ENCODE data around the gene KLF12. TPM values are rescaled to one million over a fixed set of nuclear protein-coding genes. Genes with fewer than 3 reads are reported as not detected.

Gene KLF12
- total RNA-seq, 1 experiment from 2014 or later = 8.5 TPM

DNA sequence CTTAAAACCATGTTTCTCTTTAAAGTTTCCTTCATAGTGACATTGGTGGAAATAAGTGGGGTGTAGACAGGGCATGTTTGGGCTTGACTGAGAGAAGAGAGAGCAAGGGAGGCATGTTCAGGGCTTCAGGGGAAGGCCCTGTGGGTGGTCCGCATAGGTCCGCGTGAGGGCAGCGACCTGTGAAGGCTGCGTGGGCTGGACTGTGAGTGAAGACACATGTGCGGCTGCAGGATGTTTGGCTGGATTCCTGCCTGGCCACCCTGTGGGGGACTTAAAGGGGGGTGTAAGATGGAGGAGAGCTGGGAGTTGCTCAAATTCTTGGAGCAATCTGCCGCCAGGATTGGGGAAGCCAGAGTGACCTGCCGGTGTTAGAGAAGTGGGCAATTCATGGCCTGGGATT lies 23.8 kb upstream of the KLF12 start:
- H3K27ac Mint-ChIP-seq = no peak overlapping the region
- H3K36me3 Mint-ChIP-seq = no peaks in the 10 kb centered on the region
- no peak; the same call in 1 of the 2 replicates for ATAC-seq
- no peaks in the 10 kb centered on the region for H3K27me3 Mint-ChIP-seq (ENCODE audit: low read depth)
- H3K4me1 Mint-ChIP-seq = peaks cover 9% of the 10 kb centered on the region
- TF ChIP-seq, protein P1, sequence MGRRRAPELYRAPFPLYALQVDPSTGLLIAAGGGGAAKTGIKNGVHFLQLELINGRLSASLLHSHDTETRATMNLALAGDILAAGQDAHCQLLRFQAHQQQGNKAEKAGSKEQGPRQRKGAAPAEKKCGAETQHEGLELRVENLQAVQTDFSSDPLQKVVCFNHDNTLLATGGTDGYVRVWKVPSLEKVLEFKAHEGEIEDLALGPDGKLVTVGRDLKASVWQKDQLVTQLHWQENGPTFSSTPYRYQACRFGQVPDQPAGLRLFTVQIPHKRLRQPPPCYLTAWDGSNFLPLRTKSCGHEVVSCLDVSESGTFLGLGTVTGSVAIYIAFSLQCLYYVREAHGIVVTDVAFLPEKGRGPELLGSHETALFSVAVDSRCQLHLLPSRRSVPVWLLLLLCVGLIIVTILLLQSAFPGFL (CRISPR knock-in tag; IDR thresholded peaks at IDR 0.05; ENCODE audit: borderline replicate concordance) = no peak
- no peak overlapping the region for H3K4me3 Mint-ChIP-seq
- POLR2A ChIA-PET = no interaction called here
- DNase-seq (ENCODE audit: low spot score) = no peak
- CTCF ChIA-PET = no interaction called here
- H3K9me3 Mint-ChIP-seq = no peaks in the 10 kb centered on the region

DNA sequence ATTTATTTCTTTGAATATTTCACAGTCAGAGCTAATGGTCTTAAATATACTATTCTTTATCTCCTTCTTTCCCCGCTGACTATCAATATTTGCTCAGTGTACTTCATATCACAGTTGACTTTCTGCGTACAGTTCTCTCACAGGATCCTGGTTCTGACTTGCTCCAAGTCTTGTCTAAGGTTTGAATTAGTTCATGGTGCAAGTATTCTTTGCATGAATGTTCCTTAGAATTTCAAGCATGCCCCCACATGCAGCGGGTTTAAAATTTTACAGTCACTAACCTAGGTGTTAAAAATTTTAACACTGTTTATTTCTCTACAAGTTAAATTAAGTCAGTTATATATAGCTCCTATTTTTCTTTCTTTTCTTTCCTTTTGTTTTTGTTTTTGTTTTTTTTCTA lies 20.8 kb upstream of the KLF12 start:
- Mint-ChIP-seq H3K4me1 (peaks cover 10% of the 10 kb centered on the region), H3K4me3 (no peak overlapping the region), H3K27me3 (ENCODE audit: low read depth) (no peaks in the 10 kb centered on the region), H3K27ac (no peak overlapping the region), H3K9me3 (no peaks in the 10 kb centered on the region), H3K36me3 (no peaks in the 10 kb centered on the region)
- ATAC-seq = no peak
- POLR2A ChIA-PET = interaction anchor here (1.1 kb wide), 1 partner anchor 1237 kb away, joined by 9 read pairs; no protein-coding TSS in a partner anchor
- DNase-seq (ENCODE audit: low spot score) = no peak
- TF ChIP-seq TP53 (CRISPR knock-in tag; IDR thresholded peaks at IDR 0.05) (no peak), FOXP1 (CRISPR knock-in tag; IDR thresholded peaks at IDR 0.05; ENCODE audit: borderline replicate concordance) (no peak), TEAD1 (CRISPR knock-in tag; IDR thresholded peaks at IDR 0.05) (no peak), CREM (CRISPR knock-in tag; IDR thresholded peaks at IDR 0.05) (no peak), NFATC4 (CRISPR knock-in tag; IDR thresholded peaks at IDR 0.05) (no peak), ZNF423 (CRISPR knock-in tag; IDR thresholded peaks at IDR 0.05) (no peak)
- TF ChIP-seq, protein P2, sequence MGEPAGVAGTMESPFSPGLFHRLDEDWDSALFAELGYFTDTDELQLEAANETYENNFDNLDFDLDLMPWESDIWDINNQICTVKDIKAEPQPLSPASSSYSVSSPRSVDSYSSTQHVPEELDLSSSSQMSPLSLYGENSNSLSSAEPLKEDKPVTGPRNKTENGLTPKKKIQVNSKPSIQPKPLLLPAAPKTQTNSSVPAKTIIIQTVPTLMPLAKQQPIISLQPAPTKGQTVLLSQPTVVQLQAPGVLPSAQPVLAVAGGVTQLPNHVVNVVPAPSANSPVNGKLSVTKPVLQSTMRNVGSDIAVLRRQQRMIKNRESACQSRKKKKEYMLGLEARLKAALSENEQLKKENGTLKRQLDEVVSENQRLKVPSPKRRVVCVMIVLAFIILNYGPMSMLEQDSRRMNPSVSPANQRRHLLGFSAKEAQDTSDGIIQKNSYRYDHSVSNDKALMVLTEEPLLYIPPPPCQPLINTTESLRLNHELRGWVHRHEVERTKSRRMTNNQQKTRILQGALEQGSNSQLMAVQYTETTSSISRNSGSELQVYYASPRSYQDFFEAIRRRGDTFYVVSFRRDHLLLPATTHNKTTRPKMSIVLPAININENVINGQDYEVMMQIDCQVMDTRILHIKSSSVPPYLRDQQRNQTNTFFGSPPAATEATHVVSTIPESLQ (CRISPR knock-in tag; IDR thresholded peaks at IDR 0.05) = no peak
- TF ChIP-seq, protein P3, sequence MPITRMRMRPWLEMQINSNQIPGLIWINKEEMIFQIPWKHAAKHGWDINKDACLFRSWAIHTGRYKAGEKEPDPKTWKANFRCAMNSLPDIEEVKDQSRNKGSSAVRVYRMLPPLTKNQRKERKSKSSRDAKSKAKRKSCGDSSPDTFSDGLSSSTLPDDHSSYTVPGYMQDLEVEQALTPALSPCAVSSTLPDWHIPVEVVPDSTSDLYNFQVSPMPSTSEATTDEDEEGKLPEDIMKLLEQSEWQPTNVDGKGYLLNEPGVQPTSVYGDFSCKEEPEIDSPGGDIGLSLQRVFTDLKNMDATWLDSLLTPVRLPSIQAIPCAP (CRISPR knock-in tag; IDR thresholded peaks at IDR 0.05) = no peak
- CTCF ChIA-PET = interaction anchor here (1.6 kb wide), 1 partner anchor 132 kb away, joined by 6 read pairs; no protein-coding TSS in a partner anchor

DNA sequence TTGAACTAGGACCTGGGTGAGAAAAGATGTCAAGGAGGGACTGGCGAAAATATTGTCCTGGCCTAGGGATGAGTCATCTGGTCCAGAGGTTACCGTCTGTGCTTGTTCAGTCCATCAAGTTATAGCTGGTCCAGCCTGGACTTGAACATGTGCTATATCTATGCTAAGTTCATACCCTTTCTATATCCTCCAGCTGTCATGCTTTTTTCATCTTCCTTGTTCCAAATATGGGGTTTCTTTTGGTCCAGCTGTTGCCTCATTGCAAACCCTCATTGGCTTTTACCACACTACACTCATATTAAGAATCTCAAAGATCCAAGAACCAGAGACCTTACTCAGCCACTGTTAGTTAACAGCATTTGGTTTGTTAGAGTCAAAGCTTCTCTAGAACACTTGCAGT lies 19.1 kb upstream of the KLF12 start:
- H3K9me3 Mint-ChIP-seq = no peaks in the 10 kb centered on the region
- no peak for TF ChIP-seq ZNF671 (CRISPR knock-in tag; IDR thresholded peaks at IDR 0.05)
- DNase-seq (ENCODE audit: low spot score) (no peak), ATAC-seq (no peak)
- H3K4me1 Mint-ChIP-seq = peaks cover 10% of the 10 kb centered on the region
- no peaks in the 10 kb centered on the region for H3K36me3 Mint-ChIP-seq
- no peak overlapping the region for H3K4me3 Mint-ChIP-seq
- H3K27me3 Mint-ChIP-seq (ENCODE audit: low read depth) = no peaks in the 10 kb centered on the region
- ChIA-PET POLR2A (interaction anchor here (0.5 kb wide), 1 partner anchor 66 kb away, joined by 3 read pairs; no protein-coding TSS in a partner anchor), CTCF (interaction anchor here (1.0 to 1.1 kb wide), 2 partner anchors 133 to 134 kb away, joined by 3 to 5 read pairs; no protein-coding TSS in a partner anchor)
- H3K27ac Mint-ChIP-seq = no peak overlapping the region

DNA sequence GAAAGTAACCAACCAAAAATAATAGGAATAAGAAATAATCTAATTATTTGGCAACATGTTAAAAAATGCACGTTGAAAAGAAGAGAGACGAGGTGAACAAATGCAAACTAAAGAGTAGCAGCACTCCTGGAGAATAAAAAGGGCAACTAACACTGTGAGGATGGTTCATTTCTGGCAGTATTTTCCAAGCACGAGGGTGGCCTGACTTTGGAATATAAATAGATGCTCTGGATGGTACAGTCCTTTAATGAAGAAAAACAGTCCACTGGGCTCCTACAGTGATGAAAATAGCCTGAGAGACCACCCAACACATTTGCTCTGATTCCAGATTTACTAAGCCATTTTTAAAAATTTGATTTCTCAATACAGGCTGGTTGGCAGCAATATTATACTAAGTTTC lies 17.7 kb upstream of the KLF12 start:
- Mint-ChIP-seq H3K36me3 (no peaks in the 10 kb centered on the region), H3K9me3 (no peaks in the 10 kb centered on the region), H3K27me3 (ENCODE audit: low read depth) (no peaks in the 10 kb centered on the region), H3K27ac (no peak overlapping the region), H3K4me1 (peaks cover 7% of the 10 kb centered on the region), H3K4me3 (no peak overlapping the region)
- no peak for DNase-seq (ENCODE audit: low spot score)
- CTCF ChIA-PET = interaction anchor here (0.8 kb wide), 1 partner anchor 135 kb away, joined by 3 read pairs; no protein-coding TSS in a partner anchor
- POLR2A ChIA-PET = no interaction called here
- no peak for ATAC-seq
- TF ChIP-seq ZNF263 (CRISPR knock-in tag; IDR thresholded peaks at IDR 0.05; ENCODE audit: low read depth) (no peak), SMAD3 (CRISPR knock-in tag; IDR thresholded peaks at IDR 0.05; ENCODE audit: borderline replicate concordance) (no peak), CREM (CRISPR knock-in tag; IDR thresholded peaks at IDR 0.05) (no peak), MYBL2 (CRISPR knock-in tag; IDR thresholded peaks at IDR 0.05) (no peak), ETV6 (CRISPR knock-in tag; IDR thresholded peaks at IDR 0.05) (no peak), NR1H2 (CRISPR knock-in tag; IDR thresholded peaks at IDR 0.05) (no peak), SOX15 (CRISPR knock-in tag; IDR thresholded peaks at IDR 0.05) (no peak)
- TF ChIP-seq, protein P4, sequence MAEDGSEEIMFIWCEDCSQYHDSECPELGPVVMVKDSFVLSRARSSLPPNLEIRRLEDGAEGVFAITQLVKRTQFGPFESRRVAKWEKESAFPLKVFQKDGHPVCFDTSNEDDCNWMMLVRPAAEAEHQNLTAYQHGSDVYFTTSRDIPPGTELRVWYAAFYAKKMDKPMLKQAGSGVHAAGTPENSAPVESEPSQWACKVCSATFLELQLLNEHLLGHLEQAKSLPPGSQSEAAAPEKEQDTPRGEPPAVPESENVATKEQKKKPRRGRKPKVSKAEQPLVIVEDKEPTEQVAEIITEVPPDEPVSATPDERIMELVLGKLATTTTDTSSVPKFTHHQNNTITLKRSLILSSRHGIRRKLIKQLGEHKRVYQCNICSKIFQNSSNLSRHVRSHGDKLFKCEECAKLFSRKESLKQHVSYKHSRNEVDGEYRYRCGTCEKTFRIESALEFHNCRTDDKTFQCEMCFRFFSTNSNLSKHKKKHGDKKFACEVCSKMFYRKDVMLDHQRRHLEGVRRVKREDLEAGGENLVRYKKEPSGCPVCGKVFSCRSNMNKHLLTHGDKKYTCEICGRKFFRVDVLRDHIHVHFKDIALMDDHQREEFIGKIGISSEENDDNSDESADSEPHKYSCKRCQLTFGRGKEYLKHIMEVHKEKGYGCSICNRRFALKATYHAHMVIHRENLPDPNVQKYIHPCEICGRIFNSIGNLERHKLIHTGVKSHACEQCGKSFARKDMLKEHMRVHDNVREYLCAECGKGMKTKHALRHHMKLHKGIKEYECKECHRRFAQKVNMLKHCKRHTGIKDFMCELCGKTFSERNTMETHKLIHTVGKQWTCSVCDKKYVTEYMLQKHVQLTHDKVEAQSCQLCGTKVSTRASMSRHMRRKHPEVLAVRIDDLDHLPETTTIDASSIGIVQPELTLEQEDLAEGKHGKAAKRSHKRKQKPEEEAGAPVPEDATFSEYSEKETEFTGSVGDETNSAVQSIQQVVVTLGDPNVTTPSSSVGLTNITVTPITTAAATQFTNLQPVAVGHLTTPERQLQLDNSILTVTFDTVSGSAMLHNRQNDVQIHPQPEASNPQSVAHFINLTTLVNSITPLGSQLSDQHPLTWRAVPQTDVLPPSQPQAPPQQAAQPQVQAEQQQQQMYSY (CRISPR knock-in tag; IDR thresholded peaks at IDR 0.05) = no peak
- TF ChIP-seq, protein P1 (CRISPR knock-in tag; IDR thresholded peaks at IDR 0.05; ENCODE audit: borderline replicate concordance) = no peak
- TF ChIP-seq, protein P5, sequence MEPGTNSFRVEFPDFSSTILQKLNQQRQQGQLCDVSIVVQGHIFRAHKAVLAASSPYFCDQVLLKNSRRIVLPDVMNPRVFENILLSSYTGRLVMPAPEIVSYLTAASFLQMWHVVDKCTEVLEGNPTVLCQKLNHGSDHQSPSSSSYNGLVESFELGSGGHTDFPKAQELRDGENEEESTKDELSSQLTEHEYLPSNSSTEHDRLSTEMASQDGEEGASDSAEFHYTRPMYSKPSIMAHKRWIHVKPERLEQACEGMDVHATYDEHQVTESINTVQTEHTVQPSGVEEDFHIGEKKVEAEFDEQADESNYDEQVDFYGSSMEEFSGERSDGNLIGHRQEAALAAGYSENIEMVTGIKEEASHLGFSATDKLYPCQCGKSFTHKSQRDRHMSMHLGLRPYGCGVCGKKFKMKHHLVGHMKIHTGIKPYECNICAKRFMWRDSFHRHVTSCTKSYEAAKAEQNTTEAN (CRISPR knock-in tag; IDR thresholded peaks at IDR 0.05) = no peak

All from WTC11 (cell line).